ENCODE measurements around the gene COMT.

COMT gene

DNA sequence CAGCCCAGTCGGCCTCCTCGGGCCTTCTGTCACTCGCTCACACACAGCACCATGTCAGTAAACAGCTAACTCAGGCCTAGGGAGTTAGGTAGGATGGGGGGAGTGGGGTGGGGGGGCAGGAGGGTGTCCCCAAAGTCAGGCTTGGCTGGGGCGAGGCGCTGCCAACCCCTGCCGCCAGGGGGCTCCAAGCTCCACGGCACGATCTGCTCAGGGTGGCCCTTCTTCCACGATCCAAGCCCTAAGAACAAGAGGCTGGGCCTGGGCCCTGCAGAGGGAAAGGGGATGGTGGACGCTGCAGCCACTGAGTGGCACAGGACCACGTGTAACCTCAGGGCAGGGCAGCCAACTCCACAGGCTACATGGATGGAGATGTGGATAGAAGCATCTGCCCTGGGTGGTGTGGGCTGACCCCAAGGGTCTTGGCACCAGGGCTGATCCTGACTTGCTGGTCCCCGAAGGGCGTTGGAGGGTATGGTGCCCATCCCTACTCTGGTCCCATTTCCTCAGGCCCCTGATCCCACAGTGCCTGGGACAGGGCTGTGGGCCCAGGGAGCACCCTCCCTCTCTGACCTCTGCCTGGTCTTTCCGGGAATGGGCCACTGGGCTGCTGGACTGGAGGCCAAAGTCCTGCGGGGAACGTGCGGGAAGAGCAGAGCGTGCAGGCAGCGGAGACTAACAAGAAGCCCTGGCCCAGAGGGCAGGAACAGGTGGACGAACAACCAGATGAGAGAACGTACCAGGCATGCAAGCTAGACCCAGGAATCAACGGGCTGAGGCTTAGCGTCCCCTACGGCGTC, 29.1 kb downstream of the COMT start:
- peak; percentile 45 for DNase-seq

DNA sequence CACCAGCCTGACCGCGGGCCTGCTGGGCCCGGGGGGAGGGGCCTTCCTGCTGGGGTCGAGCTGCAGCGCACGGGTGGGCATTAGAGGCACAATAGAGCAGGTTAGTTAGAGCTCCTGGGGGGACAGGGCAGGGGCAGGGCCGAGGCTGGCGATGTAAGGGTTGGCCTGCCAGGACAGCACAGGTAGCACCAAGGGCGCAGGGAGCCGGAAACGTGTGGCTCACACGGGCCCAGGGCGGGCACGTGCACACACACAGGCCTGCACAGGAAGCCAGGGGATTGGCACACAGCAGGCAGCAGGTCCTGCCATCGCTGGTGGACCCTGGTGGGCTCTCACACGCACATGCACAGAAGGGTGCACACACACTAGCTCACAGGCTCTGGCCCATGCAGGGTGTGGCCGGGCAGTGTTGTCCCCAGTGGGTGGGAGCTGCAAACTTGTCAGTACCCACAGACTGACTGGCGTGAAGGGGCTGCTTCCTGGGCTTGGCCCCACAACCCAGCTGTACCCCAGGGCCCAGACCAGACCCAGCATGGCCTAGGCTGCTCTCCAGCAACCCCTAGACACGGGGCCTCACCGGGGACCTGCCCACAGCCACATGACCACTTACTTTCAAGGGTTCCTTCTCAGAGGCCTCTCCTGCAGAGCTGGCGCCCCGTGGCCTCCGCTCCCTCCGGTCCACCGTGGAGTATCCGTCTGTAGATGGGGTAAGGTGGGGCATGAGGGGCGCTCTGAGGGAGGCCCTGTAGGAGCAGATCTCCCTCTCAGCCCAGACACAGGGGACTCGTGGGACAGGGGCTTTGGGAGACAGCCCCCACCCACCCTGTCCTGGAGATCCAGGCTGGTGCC, 29.9 kb downstream of the COMT start:
- DNase-seq: no peak

DNA sequence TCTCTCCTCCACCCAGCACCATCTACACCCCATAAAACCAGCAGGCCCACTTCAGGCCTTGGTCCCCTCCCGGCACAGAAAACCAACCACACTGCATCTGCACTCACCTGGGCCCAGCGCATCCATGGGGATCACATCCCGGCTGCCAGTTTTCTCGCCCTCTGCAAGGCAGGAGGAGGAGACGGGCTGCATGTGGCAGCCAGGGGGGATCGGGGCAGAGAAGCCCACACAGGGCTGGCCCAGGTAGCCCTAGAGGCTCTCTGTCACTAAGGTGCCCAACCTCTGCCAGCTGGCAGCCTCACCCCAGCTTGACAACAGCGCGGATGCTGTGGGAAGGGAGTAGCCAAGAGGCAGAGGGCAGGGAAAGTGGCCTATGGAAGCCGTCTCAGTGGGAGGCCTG, 30.7 kb downstream of the COMT start:
- DNase-seq: no peak

DNA sequence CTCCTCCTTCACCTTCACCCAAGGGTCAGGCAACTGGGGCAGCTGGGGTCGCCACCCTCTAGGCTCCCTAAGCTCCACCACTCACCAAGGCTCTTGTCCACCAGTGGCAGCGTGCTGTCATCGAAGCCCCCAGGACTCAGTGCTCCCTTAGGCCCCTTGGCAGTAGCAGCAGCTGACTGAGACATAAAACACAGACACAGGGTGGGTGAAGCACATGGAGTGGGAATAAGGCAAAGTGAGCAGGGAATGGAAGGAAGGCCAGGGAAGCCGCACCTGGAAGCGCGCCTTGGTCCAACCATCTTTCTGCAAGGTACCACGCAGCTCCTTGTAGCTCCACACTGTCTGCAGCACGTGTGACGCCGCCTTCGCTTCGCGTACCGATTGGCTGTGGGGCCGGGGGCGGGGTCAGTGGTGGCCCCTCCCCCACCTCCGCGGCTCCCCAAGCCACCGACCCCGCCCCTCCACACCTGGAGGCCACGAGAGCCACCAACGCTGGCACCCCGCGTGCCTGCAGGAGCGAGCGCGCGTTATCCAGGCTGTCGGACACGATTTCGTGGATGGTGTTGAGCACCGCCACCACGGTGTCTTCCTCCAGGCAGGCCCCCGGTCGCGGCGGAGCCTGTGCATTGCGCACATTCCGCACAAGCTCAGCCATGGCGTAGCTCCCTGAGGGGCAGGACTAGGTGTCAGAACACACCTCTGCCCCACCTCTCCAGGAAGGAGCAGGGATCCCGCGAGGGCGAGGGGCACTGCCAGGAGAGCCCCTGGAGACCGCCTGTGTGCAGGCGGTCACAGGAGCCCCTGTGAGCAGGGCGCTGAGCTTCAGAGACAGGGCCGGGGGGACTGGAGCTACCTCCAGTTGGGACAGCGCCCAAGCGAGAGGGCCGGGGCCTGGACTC, 31.3 kb downstream of the COMT start:
- no peak for DNase-seq

DNA sequence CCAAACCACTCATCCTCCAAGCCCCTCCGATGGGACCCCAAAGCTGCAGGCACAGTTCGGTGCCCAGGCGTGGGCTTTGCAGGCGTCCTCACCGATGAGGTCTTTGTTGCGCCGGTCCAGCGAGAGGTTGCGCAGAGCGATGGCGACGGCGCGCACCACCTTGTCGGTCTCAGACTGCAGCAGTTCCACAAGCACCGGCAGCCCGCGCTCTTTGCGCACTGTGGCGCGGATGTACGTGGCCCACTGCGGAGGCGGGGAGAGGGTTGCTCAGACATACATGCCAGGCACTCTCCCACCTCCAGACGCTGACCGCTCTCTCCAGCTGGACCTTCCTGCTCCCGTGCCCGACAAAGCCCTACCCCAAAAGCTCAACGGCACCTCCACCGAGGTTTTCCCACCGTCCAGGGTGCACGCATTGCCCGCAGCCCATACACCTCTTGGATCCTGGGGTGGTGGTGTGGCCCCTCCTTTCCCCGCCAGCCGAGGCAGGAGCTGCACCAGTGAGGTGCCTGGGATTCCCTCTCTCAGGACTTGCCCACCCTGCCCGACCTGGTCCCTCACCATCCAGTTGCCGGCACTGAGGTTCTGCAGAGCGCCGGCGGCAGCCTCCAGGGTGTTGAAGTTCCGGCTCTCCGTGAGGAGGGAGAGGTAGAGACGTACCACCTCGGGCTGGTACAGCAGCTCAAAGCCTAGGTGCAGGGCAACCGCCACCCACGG, 32.1 kb downstream of the COMT start:
- no peak for DNase-seq

DNA sequence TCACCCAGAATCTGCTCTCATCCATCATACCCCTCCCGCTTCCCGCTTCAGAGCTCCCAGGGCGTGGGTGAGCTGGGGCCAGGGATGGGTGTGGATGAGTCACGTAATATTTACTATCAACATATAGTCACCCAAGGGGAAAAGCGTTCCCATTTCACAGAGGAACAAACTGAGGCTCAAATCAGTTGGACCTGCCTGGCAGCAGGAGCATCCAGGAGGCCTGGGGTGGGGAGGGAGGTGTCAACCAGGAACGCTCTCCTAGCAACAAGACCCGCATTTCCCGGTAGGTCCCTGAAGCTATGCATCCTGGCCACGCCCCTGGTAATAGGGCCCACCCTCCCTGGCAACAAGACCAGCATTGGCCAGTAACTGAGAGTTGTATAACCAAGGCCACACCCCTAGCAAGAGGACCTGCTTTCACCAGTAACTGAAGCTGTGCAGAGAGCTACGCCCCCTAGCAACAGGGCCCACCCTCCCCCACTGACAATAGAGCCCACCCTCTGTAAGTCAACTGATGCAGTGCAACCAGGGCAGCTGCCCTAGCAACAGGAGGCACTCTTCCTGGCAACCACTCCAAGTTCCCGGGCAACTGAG, 32.8 kb downstream of the COMT start:
- peak; percentile 38 for DNase-seq

DNA sequence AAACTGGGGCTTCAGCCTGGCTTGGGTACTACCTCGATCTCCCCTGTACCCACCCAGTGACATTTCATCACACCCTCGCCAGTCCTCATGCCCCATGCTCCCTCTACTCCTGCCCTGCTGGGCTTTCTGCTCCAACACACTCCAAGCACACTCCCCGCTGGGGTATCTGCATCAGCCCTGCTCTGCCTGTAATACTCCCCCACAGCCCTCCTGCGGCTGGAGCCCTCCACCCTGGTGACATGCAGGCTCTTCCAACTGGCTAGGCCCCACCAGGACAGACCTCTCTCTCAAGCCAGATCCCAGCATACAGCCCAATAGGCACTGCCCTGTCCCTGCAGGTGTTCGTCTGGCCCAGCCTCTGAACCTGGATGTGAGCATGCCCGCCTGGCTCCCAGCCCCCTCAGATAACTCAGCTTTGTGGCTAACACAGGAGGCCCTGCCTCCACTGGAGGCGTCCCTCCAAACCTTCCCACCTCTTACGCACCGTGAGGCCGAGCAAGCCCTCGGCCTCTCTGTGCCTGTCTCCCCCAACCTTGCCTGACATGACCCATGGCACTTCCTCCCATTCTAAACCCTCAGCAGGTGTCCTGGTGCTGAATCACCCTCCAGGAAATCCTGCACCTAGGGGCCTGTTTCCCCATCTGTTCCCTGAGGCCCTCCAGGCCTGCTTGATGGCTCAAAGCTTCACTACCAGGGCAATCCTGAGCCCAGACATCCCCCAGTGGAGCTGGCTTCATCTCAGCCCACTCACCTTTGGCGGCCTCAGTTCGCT, 33.5 kb downstream of the COMT start:
- DNase-seq: no peak

DNA sequence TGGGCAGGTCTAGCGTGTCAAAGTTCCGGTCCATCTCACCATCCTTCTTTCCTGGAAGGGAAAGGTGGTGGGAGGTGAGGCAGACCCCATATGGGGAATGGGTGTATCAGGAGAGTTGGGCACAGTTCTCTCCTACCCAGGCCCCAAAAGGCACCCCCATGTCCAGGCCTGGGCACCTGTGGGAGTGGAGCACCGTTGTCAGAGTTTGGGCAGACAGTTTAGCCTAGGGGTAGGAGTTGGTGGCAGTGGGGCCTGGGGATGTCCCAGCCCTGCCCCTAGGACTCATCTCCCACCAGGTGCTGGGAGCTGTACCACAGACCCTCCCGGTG, 34.1 kb downstream of the COMT start:
- DNase-seq: no peak

DNA sequence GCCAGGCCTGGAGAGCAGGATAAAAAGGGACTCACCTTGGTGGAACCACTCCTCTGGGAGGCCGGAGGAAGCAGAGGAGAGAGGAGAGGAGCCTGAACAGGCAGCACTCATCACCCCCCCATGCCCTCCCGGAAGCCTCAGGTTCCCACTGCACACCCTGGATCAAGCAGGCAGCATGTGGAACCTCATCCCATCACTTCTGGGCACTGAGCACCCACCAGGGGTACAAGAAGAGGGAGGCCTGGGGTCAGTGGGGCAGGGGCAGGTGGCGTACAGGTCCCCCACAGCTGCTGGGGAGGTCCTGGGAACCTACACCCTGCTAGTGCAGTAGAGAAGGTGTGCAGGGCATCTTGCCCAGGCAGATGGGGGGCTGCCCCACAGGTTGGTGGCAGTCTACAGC, 35.1 kb downstream of the COMT start:
- DNase-seq: no peak

DNA sequence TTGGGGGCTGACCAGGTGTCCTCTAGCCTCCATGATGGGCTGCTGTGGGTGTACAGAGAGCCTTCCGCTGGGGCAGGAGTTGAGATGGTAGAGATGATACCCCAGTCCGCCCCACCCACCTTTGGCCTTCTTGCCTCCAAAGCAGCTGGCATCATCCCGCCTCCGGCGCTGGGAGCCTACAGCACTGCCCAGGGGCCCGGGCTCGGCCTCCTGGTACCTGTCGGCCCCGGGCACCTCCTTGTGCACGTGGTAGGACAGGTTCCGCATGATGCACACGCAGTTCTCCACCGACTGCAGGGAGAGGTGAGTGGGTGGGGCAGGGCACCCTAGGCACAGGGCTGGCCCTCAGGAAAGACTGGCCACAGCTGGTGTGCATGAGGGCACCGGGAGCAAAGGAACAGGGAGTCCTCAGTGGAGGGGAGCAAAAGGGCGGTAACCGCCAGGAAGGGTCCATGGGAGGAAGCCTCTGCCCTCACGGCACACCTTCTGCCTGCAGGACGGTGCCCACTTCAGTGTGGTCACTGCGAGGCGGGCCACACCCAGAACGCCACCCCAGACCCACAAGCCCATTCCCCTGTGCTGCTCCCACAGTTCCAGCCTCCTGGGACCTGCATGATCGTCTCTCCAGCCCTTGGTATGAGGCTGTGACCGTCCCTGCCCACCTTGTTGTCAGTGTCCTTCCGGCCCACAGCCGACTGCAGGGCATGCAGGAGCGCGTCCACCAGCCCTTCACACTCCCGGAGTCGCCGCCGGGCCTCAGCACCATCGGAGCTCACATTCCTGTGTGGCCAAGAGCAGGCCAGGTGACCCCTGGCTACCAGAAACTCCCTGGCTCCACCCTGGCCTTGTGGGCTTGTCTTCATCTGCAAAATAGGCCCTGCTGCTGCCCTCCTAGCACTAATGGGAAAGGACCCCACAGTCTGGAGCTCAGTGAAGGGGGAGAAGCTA, 36.0 kb downstream of the COMT start:
- DNase-seq: no peak

DNA sequence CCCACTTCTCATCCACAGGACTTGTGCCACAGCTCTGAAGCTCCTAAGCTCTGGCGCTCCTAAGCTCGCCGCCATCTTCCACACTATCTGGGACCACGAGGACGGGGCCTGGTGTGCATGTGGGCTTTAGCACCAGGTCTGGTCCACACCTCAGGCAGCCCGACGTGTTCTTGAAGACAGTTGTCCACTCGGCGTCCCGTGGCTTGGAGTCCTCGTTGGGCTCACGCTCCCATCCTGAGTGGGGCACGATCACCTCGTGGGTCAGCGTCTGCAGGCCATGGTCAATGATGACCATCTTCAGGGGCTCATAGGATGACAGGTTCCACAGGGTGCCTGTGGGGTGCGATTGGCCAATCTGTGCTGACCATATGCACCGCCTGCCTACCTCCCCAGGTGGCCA, 37.2 kb downstream of the COMT start:
- no peak for DNase-seq

DNA sequence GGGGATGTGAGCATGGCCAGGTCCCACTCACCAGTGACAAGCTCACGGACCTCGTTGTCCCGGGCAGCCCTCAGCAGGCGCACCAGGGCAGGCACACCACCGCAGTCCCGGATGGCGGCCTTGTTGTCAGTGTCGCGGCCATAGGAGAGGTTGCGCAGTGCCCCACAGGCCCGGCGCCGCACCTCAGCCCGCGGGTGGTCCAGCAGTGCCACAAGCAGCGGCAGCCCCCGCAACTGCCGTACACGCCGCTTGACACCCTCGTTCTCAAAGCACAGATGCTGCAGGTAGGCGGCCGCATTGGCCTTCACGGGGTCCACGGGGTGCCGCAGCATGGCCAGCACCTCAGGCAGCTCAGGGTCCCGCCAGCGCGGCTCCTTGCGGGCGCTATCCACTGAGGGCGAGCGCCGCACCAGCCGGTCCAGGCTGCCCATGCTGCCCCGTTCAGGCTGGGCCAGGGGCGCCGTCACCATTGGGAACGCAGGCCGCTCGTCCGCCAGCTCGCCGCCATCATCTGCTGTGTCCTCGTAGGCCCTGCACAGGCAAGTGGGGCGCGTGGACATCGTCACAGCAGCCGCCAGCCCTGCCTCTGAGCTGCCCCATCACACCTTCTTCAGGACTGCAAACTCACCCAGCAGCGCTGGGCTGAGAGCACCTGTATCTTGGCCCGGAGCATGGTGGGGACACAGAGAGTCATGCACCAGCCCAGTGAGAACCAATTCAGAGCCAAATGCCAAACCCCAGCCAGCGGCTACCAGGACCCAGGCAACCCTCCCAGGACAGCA, 38.3 kb downstream of the COMT start:
- no peak for DNase-seq

DNA sequence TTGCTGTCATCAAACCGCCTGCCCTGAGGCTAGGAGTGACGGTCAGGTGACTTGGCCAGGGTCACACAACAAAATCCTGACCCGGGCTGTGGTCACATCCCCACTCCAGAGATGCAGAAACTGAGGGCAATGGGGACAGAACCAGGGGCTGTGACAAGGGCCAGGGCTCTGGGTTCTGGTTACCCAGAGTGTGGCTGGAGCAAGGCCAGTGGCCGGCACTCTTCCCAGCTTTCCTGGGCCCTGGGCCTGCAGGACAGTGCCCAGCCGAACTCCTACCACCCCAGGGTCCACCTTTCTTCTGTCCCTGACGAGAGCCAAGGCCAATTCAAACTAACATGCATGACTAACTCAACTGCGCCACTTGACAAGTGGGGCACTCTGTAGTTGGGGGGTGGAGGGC, 39.2 kb downstream of the COMT start:
- no peak for DNase-seq

DNA sequence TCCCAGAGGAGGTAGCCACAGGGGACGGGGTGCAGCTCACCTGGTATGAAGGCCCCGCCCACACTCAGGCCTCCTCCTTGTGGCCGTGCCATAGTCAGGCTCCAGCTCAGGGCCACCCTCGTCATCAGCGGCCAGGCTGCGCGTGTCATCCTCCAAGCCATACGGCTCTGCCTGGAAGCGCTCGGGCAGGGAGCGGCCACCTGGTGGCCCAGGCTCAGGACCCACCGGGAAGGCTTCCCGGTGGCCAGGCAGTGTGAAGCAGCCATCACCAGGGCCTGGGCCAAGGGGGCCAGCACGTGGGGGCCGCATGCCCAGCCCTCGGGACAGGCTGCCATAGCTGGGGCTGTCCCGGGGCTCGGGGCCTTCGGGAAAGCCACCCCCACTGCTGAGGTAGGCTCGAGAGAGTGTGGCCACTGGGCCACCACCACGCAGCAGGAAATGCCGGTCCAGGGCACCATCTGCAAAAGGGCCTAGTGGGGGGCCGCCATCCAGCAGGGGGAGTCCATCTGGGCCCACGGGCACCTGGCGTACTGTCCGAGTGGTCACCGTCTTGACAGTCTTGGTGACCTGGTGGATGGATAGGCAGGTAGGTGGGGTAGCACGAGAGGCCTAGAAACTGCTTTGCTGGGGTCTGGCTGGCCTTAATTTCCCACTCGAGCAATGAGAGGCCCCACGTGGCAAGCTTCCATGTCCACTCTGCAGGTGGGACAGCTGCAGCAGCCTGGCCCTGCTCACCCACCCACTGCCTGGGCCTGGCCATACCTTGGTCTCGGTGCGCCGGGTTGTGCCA, 39.8 kb downstream of the COMT start:
- DNase-seq: no peak

DNA sequence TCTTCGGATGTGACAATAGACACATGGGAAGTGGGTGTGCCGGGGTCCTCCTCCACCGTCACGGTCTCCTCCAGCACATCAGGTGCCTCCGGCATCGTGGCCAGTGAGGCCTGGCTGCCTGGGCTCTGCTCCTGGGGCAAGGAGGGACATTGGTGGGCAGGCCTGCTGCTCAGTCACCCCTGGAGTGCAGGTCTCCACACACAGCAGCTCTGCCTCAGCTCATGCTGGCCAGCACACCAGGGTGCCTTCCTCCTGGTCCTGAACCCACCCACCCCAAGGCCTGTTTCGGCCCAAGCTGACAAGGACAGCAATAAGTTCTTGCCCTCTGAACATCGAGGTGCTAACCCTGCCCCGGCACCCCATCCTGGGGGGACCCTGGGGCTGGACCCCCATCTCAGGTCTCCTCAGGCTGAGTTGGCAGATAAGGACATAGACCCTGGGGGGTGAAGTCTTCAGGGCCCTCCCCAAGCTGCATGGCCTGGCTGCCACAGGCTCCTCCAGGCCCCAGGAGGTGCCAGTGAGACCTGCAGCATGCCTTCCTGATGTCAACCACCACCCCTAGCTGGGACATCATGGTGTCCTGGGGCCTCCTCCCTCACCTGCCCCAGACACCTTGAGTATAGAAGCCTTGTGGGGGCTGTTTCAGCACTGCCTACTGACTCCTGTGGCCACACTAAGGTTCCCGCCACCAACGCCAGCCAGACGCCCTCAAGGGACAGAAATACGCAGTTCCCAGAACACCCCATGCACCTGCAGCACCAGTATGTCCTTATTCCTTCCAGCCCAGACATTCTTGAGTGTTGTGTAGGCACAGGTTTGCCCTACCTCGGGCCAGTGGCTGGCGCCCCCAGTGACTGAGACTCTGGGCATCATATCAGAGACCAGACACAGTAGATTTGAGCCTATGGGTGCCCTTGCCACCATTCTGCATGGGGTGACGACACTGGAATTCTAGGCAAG, 40.7 kb downstream of the COMT start:
- no peak for DNase-seq

DNA sequence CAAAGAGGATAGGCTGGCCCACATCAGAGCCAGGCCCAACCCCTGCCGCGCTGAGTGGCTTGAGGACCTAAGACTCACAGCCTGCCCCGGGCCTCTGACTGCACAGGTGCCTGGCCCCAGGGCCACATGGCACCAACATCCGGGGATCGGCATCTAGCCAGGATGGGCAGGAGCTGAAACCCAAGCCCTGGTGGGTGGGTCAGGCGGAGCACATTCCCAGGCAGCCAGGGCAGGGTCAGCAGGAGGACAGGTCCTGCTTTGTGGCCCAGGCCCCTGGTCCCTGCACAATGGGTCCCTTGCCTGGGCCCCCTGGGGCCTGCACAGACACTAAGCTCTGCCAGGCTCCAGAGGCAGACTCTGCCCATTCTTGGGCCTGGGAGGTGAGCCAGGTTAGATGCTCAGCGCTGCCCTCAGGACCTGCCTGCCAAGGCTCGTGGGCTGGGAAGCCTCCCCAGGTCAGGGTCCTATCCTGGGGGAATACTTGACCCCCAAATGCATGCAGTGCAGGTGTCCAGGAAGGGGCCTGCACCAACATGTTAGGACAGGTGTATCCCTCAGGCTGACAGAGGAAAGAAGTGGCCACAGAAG, 41.5 kb downstream of the COMT start:
- no peak for DNase-seq

DNA sequence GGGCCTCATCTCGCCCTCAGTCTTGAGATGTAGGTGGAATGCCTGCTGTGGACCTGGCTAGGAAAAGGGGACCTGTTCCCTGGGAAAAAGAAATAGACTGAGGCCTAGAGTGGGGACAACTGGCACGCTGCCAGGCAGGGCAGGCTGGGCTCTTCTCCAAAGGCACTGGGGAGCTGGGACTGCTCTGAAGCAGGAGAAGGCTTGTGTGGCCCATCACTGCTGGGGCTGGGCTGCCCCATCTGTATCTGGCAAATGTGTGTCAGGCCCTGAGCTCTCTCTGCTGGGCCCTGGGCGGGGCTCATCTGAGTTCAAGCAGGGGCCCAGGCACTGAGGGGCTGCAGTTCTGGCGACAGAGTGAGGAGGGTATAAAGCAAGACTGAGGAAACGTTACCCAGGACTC, 42.2 kb downstream of the COMT start:
- DNase-seq: no peak

Data from fibroblast of skin of abdomen (primary cell).